Activated T-helper 1 cell treated with anti-CD3 and anti-CD28 coated beads, Interleukin-2, amount 50 U/mL, for 16 hours (primary cell): ENCODE measurements around the gene SRGN.
A peak's percentile ranks its signal among the peaks of the same experiment; 100 is the strongest.
"Not testable (repeated sequence)": the region's sequence is repeated elsewhere in the genome, so short reads cannot be mapped to it uniquely, and the experiment has no call there.

Source experiments
- DNase-seq, 2 donors: peaks; one replicate each; pipeline ENCODE4 v3.0.0-alpha.2; 2020; ENCODE audit warnings: low read depth in 1 of 2, low spot score in 1 of 2

Gene SRGN

GRCh38 chr10:69087590-69088470 lies at the start of gene SRGN:
Gene SRGN, plus strand, starts transcription at chr10:69088103. Its CDS starts 55 bp downstream, at chr10:69088158.
- DNase-seq, result peak; percentile 10 to 64

GRCh38 chr10:69040904-69041303 lies 47.0 kb upstream of the SRGN start:
- not testable (repeated sequence) for DNase-seq

- DNase-seq, result no peak
Measured at GRCh38 chr10:69042417-69042816, 45.5 kb upstream of the SRGN start.

GRCh38 chr10:69042838-69043237 lies 45.1 kb upstream of the SRGN start:
- no peak for DNase-seq

- no peak for DNase-seq
Measured at GRCh38 chr10:69043931-69044531, 43.9 kb upstream of the SRGN start.

GRCh38 chr10:69044546-69044945 lies 43.4 kb upstream of the SRGN start:
- DNase-seq, result no peak

- DNase-seq, result no peak
Measured at GRCh38 chr10:69045441-69046300, 42.2 kb upstream of the SRGN start.

- DNase-seq, result no peak
Measured at GRCh38 chr10:69047111-69047832, 40.6 kb upstream of the SRGN start.

- DNase-seq, result no peak
Measured at GRCh38 chr10:69048103-69048502, 39.8 kb upstream of the SRGN start.

GRCh38 chr10:69049566-69049961 lies 38.3 kb upstream of the SRGN start:
- no peak for DNase-seq

- no peak for DNase-seq
Measured at GRCh38 chr10:69051303-69051702, 36.6 kb upstream of the SRGN start.

- DNase-seq, result no peak
Measured at GRCh38 chr10:69051710-69052487, 36.0 kb upstream of the SRGN start.

GRCh38 chr10:69052736-69053135 lies 35.2 kb upstream of the SRGN start:
- DNase-seq, result no peak

GRCh38 chr10:69055241-69055640 lies 32.7 kb upstream of the SRGN start:
- DNase-seq, result no peak

- no peak for DNase-seq
Measured at GRCh38 chr10:69056129-69056528, 31.8 kb upstream of the SRGN start.

GRCh38 chr10:69056536-69057260 lies 31.2 kb upstream of the SRGN start:
- no peak for DNase-seq

GRCh38 chr10:69057261-69057950 lies 30.5 kb upstream of the SRGN start:
- DNase-seq, result no peak

GRCh38 chr10:69057951-69058297 lies 30.0 kb upstream of the SRGN start:
- DNase-seq, result no peak
